HTERT RPE-1 (cell line): ENCODE results near the gene TMEM192.
"Not testable (repeated sequence)": the region's sequence is repeated elsewhere in the genome, so short reads cannot be mapped to it uniquely, and the experiment has no call there.

Experiments
- in situ Hi-C: fragments of 300-500 bp; cut with MboI; formaldehyde crosslinking; loops from 4 replicates; pipeline ENCODE4 v1.14.3; 2020; ENCODE audit warnings: low sequenced_read_pairs

Gene TMEM192

DNA sequence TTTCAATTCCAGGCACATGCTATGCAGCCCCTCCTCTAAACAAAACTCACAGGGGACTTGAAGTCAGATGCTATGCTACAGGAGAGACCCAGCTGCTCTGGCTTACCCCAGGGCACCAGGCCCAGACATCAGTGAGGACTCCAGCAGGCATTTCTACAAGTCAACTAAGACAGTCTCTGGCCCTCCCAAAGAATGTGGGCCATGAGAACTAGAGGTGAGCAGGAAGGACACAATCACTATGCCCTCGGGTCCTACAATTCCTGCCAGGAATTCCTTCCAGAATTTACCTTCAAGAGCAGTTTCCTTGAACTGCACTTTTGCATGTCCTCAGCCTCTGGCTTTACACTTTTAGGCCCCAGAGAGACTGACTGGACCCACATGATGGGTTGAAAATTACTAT lies 17.4 kb downstream of the TMEM192 start:
- in situ Hi-C loops = no loop called here

DNA sequence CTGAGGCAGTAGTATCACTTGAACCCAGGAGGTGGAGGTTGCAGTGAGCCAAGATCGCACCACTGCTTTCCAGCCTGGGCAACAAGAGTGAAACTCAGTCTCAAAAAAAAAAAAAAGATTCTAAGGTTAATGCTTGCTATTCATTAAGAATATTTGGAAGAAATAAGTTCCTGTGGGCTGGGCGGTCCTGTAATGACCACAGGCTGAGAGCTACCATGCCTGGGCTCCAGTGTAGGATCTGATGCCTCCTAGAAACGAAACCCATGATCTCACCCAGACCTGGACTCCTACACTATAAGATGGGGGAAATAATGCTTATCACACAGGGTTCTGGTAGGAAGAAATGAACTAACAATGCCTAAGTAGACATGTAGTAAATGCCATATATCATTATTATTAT lies 17.8 kb downstream of the TMEM192 start:
- in situ Hi-C loops = no loop called here

DNA sequence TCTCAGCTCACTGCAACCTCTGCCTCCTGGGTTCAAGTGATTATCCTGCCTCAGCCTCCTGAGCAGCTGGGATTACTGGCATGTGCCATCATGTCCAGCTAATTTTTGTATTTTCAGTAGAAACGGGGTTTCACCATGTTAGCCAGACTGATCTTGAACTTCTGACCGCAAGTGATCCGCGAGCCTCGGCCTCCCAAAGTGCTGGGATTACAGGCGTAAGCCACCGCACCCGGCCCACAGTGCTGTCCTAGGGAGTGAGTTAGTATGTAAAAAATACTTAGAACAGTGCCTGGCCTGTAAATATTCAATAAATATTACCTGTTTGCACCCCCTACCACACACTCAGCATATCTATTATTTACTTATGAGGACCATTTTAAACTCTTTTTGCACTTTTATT lies 20.5 kb downstream of the TMEM192 start:
- in situ Hi-C loops = not testable (repeated sequence)

DNA sequence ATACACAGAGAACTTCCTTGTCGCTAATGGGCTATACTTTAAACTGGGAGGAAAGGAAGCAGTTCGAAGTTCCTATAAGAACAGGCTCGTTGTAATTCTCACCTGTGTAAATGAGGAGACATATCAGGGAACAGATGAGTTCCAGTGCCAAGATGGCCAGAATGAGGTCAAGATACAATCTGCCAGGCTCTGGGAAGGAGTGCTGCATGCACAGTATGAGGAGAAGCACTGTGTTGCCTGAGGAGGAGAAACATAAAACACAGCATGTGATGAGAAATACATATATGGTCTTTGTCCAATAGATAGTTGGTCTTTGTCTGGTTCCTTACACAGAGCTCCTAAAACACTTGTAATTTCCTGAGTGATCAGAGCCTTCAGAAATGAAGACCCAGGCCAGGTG lies 24.3 kb downstream of the TMEM192 start:
- in situ Hi-C loops = no loop called here

- in situ Hi-C loops = no loop called here
Observed at GRCh38 chr4:165085946-165086345, 26.7 kb downstream of the TMEM192 start.

- in situ Hi-C loops = not testable (repeated sequence)
Observed at GRCh38 chr4:165084787-165085186, 27.9 kb downstream of the TMEM192 start.

DNA sequence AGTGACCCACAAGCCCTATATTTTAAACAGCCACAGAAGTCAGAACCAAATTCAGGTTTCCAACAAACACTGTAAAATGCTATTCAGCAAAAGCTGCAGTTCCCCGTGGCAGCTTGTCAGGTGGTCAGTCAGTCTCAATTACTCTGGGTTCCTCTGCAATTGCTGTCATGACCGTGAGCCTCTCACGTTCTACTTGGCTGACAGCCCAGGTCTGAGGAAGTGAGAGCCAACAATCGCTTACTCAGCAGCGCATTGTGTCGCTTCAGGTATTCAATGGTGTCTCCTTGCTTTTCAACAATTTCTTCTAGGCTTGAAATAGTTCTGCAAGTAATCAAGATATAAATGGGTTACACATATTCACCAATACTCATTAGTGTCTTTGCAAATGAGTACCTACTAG lies 33.2 kb downstream of the TMEM192 start:
- in situ Hi-C loops = no loop called here

DNA sequence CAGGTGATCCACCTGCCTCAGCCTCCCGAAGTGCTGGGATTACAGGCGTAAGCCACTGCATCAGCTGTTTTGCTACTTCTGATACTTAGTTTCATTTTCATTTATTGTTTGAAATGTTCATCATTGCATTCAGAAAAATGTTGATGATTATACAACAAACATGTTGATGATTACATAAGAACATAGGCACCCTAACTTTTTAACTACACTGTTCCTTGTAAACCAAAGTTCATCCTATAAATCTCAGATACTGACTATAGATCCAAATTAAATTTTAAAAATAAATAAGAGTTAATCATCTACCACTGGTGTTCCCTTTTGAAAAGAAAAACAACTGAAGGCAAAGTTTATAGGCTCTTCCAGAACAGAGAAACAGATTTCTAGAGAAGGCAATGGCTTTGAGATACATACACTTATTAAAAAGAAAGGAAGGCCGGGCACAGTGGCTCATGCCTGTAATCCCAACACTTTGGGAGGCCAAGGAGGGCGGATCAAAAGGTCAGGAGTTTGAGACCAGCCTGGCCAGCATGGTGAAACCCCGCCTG lies 35.6 kb downstream of the TMEM192 start:
- in situ Hi-C loops = no loop called here

DNA sequence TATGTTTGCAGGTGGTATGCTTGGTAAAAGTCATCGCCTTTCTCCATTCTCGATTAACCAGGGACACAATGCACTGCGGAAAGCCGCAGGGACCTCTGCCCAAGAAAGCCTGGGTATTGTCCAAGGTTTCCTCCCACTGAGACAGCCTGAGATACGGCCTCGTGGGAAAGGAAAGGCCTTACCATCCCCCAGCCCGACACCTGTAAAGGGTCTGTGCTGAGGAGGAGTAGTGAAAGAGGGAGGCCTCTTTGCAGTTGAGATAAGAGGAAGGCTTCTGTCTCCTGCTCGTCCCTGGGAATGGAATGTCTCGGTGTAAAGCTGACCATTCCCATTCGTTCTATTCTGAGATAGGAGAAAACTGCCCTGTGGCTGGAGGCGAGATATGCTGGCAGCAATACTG lies 39.3 kb downstream of the TMEM192 start:
- in situ Hi-C loops = not testable (repeated sequence)

DNA sequence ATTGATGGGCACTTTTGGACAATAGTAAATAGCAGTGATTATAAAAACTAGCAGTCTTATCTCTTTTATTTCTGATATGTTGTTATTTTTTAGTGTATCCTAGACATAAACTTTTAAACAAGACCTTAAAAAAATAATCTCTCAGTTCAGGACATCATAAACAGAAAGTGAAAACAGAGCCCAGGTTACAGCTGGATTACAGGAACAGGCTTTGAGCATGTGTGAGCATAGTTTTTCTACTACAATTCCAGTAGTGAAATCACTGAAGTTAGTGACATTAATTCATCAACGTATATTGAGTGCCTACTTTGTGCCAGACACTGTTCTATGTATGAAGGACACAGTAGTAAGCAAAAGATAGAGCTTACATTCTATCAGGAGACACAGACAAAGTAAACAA lies 42.1 kb downstream of the TMEM192 start:
- in situ Hi-C loops = no loop called here

GRCh38 chr4:165060938-165061337 lies 51.7 kb downstream of the TMEM192 start:
- in situ Hi-C loops = no loop called here

DNA sequence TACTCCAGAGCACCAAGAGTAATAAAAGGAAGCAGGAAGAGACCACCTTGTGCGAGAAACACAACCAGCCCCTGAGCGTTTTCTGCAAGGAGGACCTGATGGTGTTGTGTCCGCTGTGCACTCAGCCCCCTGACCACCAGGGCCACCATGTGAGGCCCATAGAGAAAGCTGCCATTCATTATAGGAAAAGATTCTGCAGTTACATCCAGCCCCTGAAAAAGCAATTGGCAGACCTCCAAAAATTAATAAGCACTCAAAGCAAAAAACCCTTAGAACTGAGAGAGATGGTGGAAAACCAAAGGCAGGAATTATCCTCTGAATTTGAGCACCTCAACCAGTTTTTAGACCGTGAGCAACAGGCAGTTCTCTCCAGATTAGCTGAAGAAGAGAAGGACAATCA lies 53.3 kb downstream of the TMEM192 start:
- in situ Hi-C loops = no loop called here

DNA sequence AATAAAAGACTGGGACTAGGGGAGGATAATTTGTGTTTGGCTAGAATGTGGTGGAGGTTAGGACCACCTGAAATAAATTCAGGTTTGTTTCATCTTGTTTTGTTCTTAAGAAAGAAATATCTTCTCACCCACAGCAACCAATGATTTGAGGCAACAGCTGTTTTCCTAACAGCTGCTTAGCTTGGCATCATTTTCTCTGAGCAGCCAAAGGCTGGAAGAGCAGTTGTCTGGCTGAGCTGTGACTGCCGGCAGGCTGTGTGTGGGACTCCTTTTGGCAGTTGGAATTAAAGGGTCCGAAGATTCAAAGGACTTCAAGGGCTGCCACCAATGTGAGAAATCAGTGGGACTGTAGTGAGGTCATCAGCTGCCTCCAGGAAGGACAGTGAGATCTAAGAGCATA lies 54.0 kb downstream of the TMEM192 start:
- in situ Hi-C loops = no loop called here

DNA sequence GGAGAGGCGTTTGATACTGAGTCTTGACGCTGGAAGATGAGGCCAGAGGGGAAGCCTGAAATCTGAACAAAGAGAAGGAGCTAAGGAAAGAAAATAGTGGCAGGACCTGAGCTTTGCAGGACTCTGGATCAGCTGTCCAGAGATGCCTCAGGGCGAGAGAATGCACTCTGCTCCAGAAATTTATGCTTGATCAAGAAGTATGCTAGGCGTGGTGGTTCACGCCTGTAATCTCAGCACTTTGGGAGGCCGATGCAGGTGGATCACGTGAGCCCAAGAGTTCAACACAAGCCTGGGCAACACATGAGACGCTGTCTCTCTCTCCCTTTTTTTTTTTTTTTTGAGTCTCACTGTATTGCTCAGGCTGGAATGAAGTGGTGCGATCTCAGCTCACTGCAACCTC lies 57.1 kb downstream of the TMEM192 start:
- in situ Hi-C loops = no loop called here

- in situ Hi-C loops = no loop called here
Observed at GRCh38 chr4:165053645-165054044, 59.0 kb downstream of the TMEM192 start, which contains the start of gene TRIM75. Gene TRIM75, plus strand, starts transcription at chr4:165053866. Its CDS starts 5,282 bp downstream, at chr4:165059148.

- in situ Hi-C loops = no loop called here
Observed at GRCh38 chr4:165052627-165053026, 60.0 kb downstream of the TMEM192 start.

DNA sequence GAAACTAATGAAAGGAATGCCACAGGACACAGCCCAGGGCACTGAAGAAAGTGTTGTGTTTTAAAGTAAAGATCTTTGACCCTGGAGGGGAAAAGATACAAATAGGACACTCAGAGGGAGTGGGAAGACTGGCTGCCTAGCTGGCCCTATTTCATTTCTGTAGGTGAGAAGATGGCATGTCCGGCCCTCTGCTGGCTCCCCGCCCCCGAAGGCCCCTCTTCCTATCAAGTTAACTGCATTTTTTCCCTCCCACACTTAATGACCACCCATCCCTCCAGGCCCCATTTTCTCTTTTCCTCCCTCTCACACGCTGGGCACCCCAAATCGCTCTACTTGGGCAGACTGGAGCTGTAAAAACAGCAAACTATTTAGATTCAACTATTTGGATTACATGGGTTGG lies 64.5 kb downstream of the TMEM192 start:
- in situ Hi-C loops = no loop called here

DNA sequence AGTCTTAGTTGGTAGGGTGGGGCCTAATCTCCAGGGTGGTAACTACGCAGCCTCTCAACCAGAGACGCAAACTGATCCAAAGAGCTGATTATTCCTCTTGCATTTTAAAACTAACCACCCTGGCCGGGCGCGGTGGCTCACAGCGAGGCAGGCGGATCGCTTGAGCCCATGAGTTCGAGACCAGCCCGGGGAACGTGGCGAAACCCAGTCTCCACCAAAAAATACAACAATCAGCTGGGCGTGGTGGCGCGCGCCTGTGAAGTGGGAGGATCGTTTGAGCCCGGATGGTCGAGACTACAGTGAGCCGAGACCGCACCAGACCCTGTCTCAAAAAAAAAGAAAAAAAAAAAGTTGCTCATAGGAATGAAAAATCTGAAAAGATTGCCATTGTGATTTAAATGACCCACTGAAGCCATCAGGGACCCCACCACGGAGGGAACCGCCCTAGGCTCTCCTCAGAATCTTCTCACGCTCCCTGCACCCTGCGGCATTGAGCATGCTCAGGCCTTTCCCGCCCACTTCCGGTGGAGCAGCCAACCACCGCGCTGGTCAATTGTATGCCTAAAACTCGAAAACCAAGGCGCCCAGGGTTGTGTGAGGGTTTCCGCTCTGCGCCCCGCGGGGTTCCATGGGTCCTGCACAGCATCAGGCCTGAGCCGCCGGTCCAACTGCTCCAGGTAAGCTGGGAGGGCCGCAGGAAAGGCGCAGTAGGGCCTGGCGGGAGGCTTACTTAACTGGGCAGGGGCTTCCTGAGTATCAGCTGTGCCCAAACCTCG lies 81.0 kb downstream of the TMEM192 start, which contains the start of gene TRIM60:
Gene TRIM60, plus strand, starts transcription at position 564 of the 776 bp plus-strand sequence. CDS start 8,074 bp downstream, outside the sequence.
- in situ Hi-C loops = no loop called here

DNA sequence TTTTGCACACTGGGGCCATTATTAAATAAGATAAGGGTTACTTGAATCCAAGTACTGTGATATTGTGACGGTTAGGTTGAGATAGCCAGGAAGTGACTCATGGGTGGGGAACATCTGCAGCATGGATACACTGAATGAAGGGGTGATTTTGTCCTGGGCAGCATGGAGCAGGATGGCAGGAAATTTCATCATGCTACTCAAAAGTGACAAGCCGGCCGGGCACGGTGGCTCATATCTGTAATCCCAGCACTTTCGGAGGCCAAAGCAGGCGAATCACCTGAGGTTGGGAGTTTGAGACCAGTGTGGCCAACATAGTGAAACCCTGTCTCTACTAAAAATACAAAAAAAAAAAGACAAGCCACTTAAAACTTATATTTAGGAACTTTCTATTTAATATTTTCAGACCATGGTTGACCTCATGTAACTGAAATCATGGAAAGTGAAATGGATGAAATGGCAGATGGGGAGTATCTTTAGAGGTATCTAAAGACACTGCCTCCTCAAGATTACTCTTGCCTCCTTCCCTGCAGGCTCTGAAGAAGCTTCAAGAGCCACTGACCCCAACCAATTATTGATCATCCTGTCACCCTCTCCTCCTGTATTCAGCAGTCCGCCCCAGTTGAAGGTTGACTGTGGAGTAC lies 84.8 kb downstream of the TMEM192 start:
- in situ Hi-C loops = no loop called here

- in situ Hi-C loops = not testable (repeated sequence)
Observed at GRCh38 chr4:165025782-165026181, 86.9 kb downstream of the TMEM192 start.
